MM.1S (cell line): Measurements from ENCODE around the gene FAM228B.

Experiments
- EZH2 ChIP-seq: fragments of 300-600 bp; sonication (generic); optimal IDR thresholded peaks from 2 replicates; pipeline ENCODE3; 2017; ENCODE audit warnings: low read depth, mild to moderate bottlenecking, antibody characterized with exemption, low read length, mixed read lengths
- EZH2phosphoT487 ChIP-seq: fragments of 300-600 bp; sonication (generic); IDR thresholded peaks from 2 replicates; pipeline ENCODE4 v1.6.1; 2018; ENCODE audit warnings: antibody characterized with exemption, low read length
- TF ChIP-seq, protein P1 (sequence below): fragments of 300-600 bp; sonication (generic); IDR thresholded peaks from 2 replicates; pipeline ENCODE4 v1.5.1; 2016; ENCODE audit warnings: antibody characterized with exemption, low read length, mixed read lengths

GRCh38 chr2:24205131-24205530, 81.9 kb downstream of the FAM228B start:
- TF ChIP-seq, protein P1, sequence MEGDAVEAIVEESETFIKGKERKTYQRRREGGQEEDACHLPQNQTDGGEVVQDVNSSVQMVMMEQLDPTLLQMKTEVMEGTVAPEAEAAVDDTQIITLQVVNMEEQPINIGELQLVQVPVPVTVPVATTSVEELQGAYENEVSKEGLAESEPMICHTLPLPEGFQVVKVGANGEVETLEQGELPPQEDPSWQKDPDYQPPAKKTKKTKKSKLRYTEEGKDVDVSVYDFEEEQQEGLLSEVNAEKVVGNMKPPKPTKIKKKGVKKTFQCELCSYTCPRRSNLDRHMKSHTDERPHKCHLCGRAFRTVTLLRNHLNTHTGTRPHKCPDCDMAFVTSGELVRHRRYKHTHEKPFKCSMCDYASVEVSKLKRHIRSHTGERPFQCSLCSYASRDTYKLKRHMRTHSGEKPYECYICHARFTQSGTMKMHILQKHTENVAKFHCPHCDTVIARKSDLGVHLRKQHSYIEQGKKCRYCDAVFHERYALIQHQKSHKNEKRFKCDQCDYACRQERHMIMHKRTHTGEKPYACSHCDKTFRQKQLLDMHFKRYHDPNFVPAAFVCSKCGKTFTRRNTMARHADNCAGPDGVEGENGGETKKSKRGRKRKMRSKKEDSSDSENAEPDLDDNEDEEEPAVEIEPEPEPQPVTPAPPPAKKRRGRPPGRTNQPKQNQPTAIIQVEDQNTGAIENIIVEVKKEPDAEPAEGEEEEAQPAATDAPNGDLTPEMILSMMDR, result no peak
- TF ChIP-seq EZH2 (no peak), EZH2phosphoT487 (no peak)
